IMR-90 (cell line): Measurements from ENCODE around the gene PES1. TPM values are rescaled to one million over a fixed set of nuclear protein-coding genes. Genes with fewer than 3 reads are reported as not detected.

Experiments used
- ATAC-seq: fragments of 200-7000 bp; cut with Tn5 transposase; 2 replicates; pipeline ENCODE4 v1.9.1; 2020; ENCODE audit warnings: low read depth, mild to moderate bottlenecking, moderate library complexity
- BruUV-seq: library from RNA; stranded (reverse); fragments of 400-500 nt; replicated peaks from 2 replicates; lab custom pipeline; 2021; lab: Mats Ljungman, UMichigan
- CTCF ChIA-PET: fragments of 300-600 bp; formaldehyde crosslinking; extraction: SDS; loops from one replicate; lab custom pipeline; 2021; ENCODE audit warnings: antibody characterized with exemption; lab: Yijun Ruan, JAX
- POLR2A ChIA-PET: fragments of 300-600 bp; sonication (Branson Sonifier 250); formaldehyde crosslinking; loops from one replicate; lab custom pipeline; 2022; ENCODE audit warnings: antibody characterized with exemption; ENCODE audit not compliant: unreplicated experiment; lab: Charles Lee
- DNase-seq: peaks from one replicate; pipeline ENCODE4 v3.0.0; 2013
- H2AFZ ChIP-seq: replicated peaks from 2 replicates; pipeline ENCODE3; 2013; ENCODE audit warnings: low read length, mild to moderate bottlenecking; ENCODE audit not compliant: poor library complexity
- H2AK5ac ChIP-seq: 2 replicates; pipeline ENCODE4 v1.6.1; 2013; ENCODE audit warnings: low read depth, low read length, inconsistent platforms
- H2AK9ac ChIP-seq: replicated peaks from 2 replicates; pipeline ENCODE3; 2013; ENCODE audit warnings: mild to moderate bottlenecking, low read depth, low read length, moderate library complexity; ENCODE audit not compliant: poor library complexity
- H2BK120ac ChIP-seq: 2 replicates; pipeline ENCODE4 v1.6.1; 2013; ENCODE audit warnings: low read depth, low read length, inconsistent platforms
- H2BK15ac ChIP-seq: 3 replicates; pipeline ENCODE4 v1.6.1; 2013; ENCODE audit warnings: low read depth, low read length, inconsistent platforms
- H2BK20ac ChIP-seq: 2 replicates; pipeline ENCODE4 v1.6.1; 2013; ENCODE audit warnings: low read depth, mild to moderate bottlenecking, inconsistent platforms, low read length, moderate library complexity
- H2BK5ac ChIP-seq: 2 replicates; pipeline ENCODE4 v1.6.1; 2013; ENCODE audit warnings: mild to moderate bottlenecking, low read depth, low read length, inconsistent platforms; ENCODE audit not compliant: poor library complexity, severe bottlenecking
- H3K14ac ChIP-seq: replicated peaks from 2 replicates; pipeline ENCODE4 v1.6.1; 2013; ENCODE audit warnings: low read depth, low read length, inconsistent platforms
- H3K18ac ChIP-seq: 2 replicates; pipeline ENCODE4 v1.6.1; 2013; ENCODE audit warnings: low read depth, low read length, control low read depth
- H3K23ac ChIP-seq: 2 replicates; pipeline ENCODE4 v1.6.1; 2013; ENCODE audit warnings: low read depth, low read length, inconsistent platforms
- H3K27ac ChIP-seq: 2 replicates; pipeline ENCODE4 v1.5.1; 2013; ENCODE audit warnings: mild to moderate bottlenecking, control low read depth, low read length; ENCODE audit not compliant: insufficient read depth
- H3K27me3 ChIP-seq: 2 replicates; pipeline ENCODE4 v1.6.1; 2013; ENCODE audit warnings: low read length; ENCODE audit not compliant: control insufficient read depth, insufficient read depth
- H3K36me3 ChIP-seq: 2 replicates; pipeline ENCODE4 v1.6.1; 2013; ENCODE audit warnings: low read length, mixed read lengths; ENCODE audit not compliant: control insufficient read depth, insufficient read depth
- H3K4ac ChIP-seq: 2 replicates; pipeline ENCODE4 v1.6.1; 2013; ENCODE audit warnings: low read depth, low read length, inconsistent platforms
- H3K4me1 ChIP-seq: 2 replicates; pipeline ENCODE4 v1.6.1; 2013; ENCODE audit warnings: low read length, mixed read lengths; ENCODE audit not compliant: control insufficient read depth, insufficient read depth
- H3K4me2 ChIP-seq: 2 replicates; pipeline ENCODE4 v1.6.1; 2013; ENCODE audit warnings: low read depth, mild to moderate bottlenecking, control low read depth, low read length, moderate library complexity
- H3K4me3 ChIP-seq: 2 replicates; pipeline ENCODE4 v1.5.1; 2013; ENCODE audit warnings: low read depth, mild to moderate bottlenecking, control low read depth, low read length, moderate library complexity; ENCODE audit not compliant: insufficient read depth
- H3K56ac ChIP-seq: 2 replicates; pipeline ENCODE4 v1.6.1; 2013; ENCODE audit warnings: low read length, inconsistent platforms; ENCODE audit not compliant: insufficient read depth; ENCODE audit errors: extremely low read depth
- H3K79me1 ChIP-seq, 2 experiments: 2 replicates each; pipeline ENCODE4 v1.6.1; 2013; ENCODE audit warnings: low read length in 2 of 2, inconsistent platforms in 1 of 2, low read depth in 1 of 2
- H3K9ac ChIP-seq: 2 replicates; pipeline ENCODE4 v1.6.1; 2013; ENCODE audit warnings: low read depth, low read length, control low read depth
- H3K9me1 ChIP-seq: 2 replicates; pipeline ENCODE4 v1.6.1; 2013; ENCODE audit warnings: low read length, inconsistent platforms; ENCODE audit not compliant: insufficient read depth
- H3K9me3 ChIP-seq: 2 replicates; pipeline ENCODE4 v1.6.1; 2013; ENCODE audit warnings: low read length; ENCODE audit not compliant: control insufficient read depth, insufficient read depth
- H4K20me1 ChIP-seq: 2 replicates; pipeline ENCODE4 v1.6.1; 2013; ENCODE audit warnings: low read length, inconsistent platforms; ENCODE audit not compliant: insufficient read depth
- H4K5ac ChIP-seq: 2 replicates; pipeline ENCODE4 v1.6.1; 2013; ENCODE audit warnings: mild to moderate bottlenecking, low read depth, low read length, control low read depth
- H4K8ac ChIP-seq, 2 experiments: 2 replicates each; pipeline ENCODE4 v1.6.1; 2013; ENCODE audit warnings: low read depth in 2 of 2, low read length in 2 of 2, control low read depth in 1 of 2, inconsistent platforms in 1 of 2
- H4K91ac ChIP-seq: 2 replicates; pipeline ENCODE4 v1.6.1; 2013; ENCODE audit warnings: low read depth, low read length, inconsistent platforms; ENCODE audit not compliant: insufficient read depth
- BHLHE40 ChIP-seq: fragments of 150-350 bp; IDR thresholded peaks from 2 replicates; pipeline ENCODE4 v1.6.1; 2016; ENCODE audit warnings: mild to moderate bottlenecking, low read depth, low read length
- CEBPB ChIP-seq: IDR thresholded peaks from 2 replicates; pipeline ENCODE4 v1.6.1; 2012; ENCODE audit warnings: low read depth, low read length, improper control_type of control experiment
- FOS ChIP-seq: fragments of 150-350 bp; IDR thresholded peaks from 2 replicates; pipeline ENCODE4 v1.6.1; 2016; ENCODE audit warnings: low read depth, low read length
- MAFK ChIP-seq: IDR thresholded peaks from 2 replicates; pipeline ENCODE4 v1.6.1; 2012; ENCODE audit warnings: low read depth, low read length, improper control_type of control experiment
- MAZ ChIP-seq: IDR thresholded peaks from 2 replicates; pipeline ENCODE4 v1.6.1; 2012; ENCODE audit warnings: low read depth, mild to moderate bottlenecking, low read length, improper control_type of control experiment, moderate library complexity, borderline replicate concordance
- MXI1 ChIP-seq: IDR thresholded peaks from 2 replicates; pipeline ENCODE4 v1.6.1; 2012; ENCODE audit warnings: low read depth, mild to moderate bottlenecking, low read length, moderate library complexity, borderline replicate concordance
- NFE2L2 ChIP-seq: fragments of 150-350 bp; IDR thresholded peaks from 2 replicates; pipeline ENCODE4 v1.6.1; 2016; ENCODE audit warnings: low read depth, mild to moderate bottlenecking, low read length
- POLR2A ChIP-seq: IDR thresholded peaks from 2 replicates; pipeline ENCODE4 v1.6.1; 2012; ENCODE audit warnings: mild to moderate bottlenecking, low read depth, low read length
- RAD21 ChIP-seq: IDR thresholded peaks from 2 replicates; pipeline ENCODE4 v1.6.1; 2012; ENCODE audit warnings: low read length, improper control_type of control experiment
- RCOR1 ChIP-seq: IDR thresholded peaks from 2 replicates; pipeline ENCODE4 v1.6.1; 2012; ENCODE audit warnings: mild to moderate bottlenecking, low read length, improper control_type of control experiment; ENCODE audit not compliant: insufficient replicate concordance
- RFX5 ChIP-seq: IDR thresholded peaks from 2 replicates; pipeline ENCODE4 v1.8.0; 2012; ENCODE audit warnings: low read depth, mild to moderate bottlenecking, low read length, moderate library complexity
- SMC3 ChIP-seq: fragments of 150-350 bp; IDR thresholded peaks from 2 replicates; pipeline ENCODE4 v1.6.1; 2016; ENCODE audit warnings: low read depth, mild to moderate bottlenecking, antibody characterized with exemption, low read length, moderate library complexity
- dilution Hi-C: fragments of 300-500 bp; cut with HindIII; formaldehyde crosslinking; loops from one replicate; pipeline ENCODE4 v1.14.3; 2018; ENCODE audit warnings: low sequenced_read_pairs; ENCODE audit not compliant: unreplicated experiment
- in situ Hi-C: fragments of 300-500 bp; cut with MboI; formaldehyde crosslinking; loops from 3 replicates; pipeline ENCODE4 v1.14.3; 2019; ENCODE audit warnings: low sequenced_read_pairs, inconsistent platforms, mixed read lengths
- intact Hi-C: fragments of 100-400 bp; cut with micrococcal nuclease; formaldehyde crosslinking; loops from 2 replicates; pipeline ENCODE4 v1.10.0; 2022
- polyA plus RNA-seq, 3 experiments: library from polyadenylated mRNA; depleted of rRNA; stranded (reverse); fragments of >200 nt; gene quantifications; 2 replicates each; pipeline ENCODE4 v1.2.3, GENCODE V29; 2012; ENCODE audit warnings: low replicate concordance in 1 of 3
- total RNA-seq: library from RNA; depleted of rRNA; stranded (reverse); fragments of >200 nt; gene quantifications from 2 replicates; pipeline ENCODE4 v1.2.3, GENCODE V29; 2012
- TF ChIP-seq, protein P1 (sequence below): fragments of 150-350 bp; IDR thresholded peaks from 2 replicates; pipeline ENCODE4 v1.6.1; 2016; ENCODE audit warnings: low read depth, mild to moderate bottlenecking, low read length, moderate library complexity, borderline replicate concordance
- TF ChIP-seq, protein P2 (sequence below): fragments of 150-350 bp; IDR thresholded peaks from 2 replicates; pipeline ENCODE4 v1.6.1; 2017; ENCODE audit warnings: mild to moderate bottlenecking, antibody characterized with exemption, low read length, low read depth
- TF ChIP-seq, protein P3 (sequence below): conservative IDR thresholded peaks from 2 replicates; pipeline ENCODE4 v1.5.1; 2012; ENCODE audit warnings: mild to moderate bottlenecking, low read depth, low read length, improper control_type of control experiment

PES1 gene
- total and polyA plus RNA-seq, 2 of the 4 experiments (the other 2 are of a cell fraction) = 120 to 142 TPM

DNA sequence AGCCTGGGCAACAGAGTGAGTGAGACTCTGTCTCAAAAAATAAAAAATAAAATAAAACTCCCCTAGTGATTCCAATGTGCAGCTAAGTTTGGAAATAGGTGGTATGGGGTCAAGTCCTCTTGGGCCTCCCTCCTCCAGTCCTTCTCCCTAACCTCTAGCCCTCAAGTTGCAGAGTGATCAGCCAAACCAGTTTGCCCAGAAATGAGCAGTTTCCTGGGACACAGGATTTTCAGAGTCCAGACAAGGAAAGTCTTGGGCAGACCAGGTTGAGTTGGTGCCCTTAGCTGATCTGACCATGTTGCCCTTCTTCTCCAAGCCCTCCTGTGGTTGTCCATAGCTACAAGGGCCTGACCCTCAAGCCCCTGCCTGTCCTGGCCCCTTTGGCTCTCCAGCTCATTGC, 23.2 kb upstream of the PES1 start:
- Histone ChIP-seq H3K4me2 (no peak overlapping the region), H4K5ac (no peak overlapping the region), H3K27me3 (no peaks in the 10 kb centered on the region), H3K9me1 (peaks cover 6% of the 10 kb centered on the region), H3K14ac (no peak overlapping the region), H3K18ac (no peak overlapping the region), H3K36me3 (no peaks in the 10 kb centered on the region), H3K23ac (no peak overlapping the region), H4K8ac (no peak overlapping the region), H3K4ac (no peak overlapping the region), H3K79me1 (no peaks in the 10 kb centered on the region), H2BK5ac (no peak overlapping the region), H2BK120ac (no peak overlapping the region), H3K9me3 (no peaks in the 10 kb centered on the region), H2AFZ (no peak overlapping the region), H3K4me1 (no peaks in the 10 kb centered on the region; the same call in 1 of the 2 replicates), H3K4me3 (no peak overlapping the region), H4K91ac (no peak overlapping the region), H3K27ac (no peak overlapping the region), H2BK20ac (no peak overlapping the region), H4K20me1 (no peaks in the 10 kb centered on the region), H2BK15ac (no peak overlapping the region), H3K56ac (no peak overlapping the region), H2AK5ac (no peak overlapping the region), H2AK9ac (no peak overlapping the region), H3K9ac (no peak overlapping the region)
- ChIA-PET CTCF (no interaction called here), POLR2A (interaction anchor here (0.6 kb wide), 1 partner anchor 14 kb away, joined by 3 read pairs; no protein-coding TSS in a partner anchor)
- DNase-seq (no peak), ATAC-seq (no peak)
- dilution Hi-C loops (no loop called here), in situ Hi-C loops (loop anchor here (10.0 kb wide), 1 partner anchor 290 kb away; no protein-coding TSS in a partner anchor), intact Hi-C loops (no loop called here)
- BruUV-seq = no TSS peak
- no peak for TF ChIP-seq MAZ
- no peak for TF ChIP-seq NFE2L2
- no peak for TF ChIP-seq BHLHE40
- TF ChIP-seq RAD21 = no peak
- TF ChIP-seq SMC3 = no peak
- no peak for TF ChIP-seq FOS
- TF ChIP-seq, protein P1, sequence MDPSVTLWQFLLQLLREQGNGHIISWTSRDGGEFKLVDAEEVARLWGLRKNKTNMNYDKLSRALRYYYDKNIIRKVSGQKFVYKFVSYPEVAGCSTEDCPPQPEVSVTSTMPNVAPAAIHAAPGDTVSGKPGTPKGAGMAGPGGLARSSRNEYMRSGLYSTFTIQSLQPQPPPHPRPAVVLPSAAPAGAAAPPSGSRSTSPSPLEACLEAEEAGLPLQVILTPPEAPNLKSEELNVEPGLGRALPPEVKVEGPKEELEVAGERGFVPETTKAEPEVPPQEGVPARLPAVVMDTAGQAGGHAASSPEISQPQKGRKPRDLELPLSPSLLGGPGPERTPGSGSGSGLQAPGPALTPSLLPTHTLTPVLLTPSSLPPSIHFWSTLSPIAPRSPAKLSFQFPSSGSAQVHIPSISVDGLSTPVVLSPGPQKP = no peak
- no peak for TF ChIP-seq MXI1
- TF ChIP-seq, protein P2, sequence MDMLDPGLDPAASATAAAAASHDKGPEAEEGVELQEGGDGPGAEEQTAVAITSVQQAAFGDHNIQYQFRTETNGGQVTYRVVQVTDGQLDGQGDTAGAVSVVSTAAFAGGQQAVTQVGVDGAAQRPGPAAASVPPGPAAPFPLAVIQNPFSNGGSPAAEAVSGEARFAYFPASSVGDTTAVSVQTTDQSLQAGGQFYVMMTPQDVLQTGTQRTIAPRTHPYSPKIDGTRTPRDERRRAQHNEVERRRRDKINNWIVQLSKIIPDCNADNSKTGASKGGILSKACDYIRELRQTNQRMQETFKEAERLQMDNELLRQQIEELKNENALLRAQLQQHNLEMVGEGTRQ = no peak
- no peak for TF ChIP-seq RCOR1
- no peak for TF ChIP-seq RFX5
- no peak for TF ChIP-seq POLR2A
- no peak for TF ChIP-seq CEBPB
- TF ChIP-seq, protein P3, sequence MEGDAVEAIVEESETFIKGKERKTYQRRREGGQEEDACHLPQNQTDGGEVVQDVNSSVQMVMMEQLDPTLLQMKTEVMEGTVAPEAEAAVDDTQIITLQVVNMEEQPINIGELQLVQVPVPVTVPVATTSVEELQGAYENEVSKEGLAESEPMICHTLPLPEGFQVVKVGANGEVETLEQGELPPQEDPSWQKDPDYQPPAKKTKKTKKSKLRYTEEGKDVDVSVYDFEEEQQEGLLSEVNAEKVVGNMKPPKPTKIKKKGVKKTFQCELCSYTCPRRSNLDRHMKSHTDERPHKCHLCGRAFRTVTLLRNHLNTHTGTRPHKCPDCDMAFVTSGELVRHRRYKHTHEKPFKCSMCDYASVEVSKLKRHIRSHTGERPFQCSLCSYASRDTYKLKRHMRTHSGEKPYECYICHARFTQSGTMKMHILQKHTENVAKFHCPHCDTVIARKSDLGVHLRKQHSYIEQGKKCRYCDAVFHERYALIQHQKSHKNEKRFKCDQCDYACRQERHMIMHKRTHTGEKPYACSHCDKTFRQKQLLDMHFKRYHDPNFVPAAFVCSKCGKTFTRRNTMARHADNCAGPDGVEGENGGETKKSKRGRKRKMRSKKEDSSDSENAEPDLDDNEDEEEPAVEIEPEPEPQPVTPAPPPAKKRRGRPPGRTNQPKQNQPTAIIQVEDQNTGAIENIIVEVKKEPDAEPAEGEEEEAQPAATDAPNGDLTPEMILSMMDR = no peak
- TF ChIP-seq MAFK = no peak
